HCT116 (cell line): ENCODE results near the gene SEZ6. TPM values are rescaled to one million over a fixed set of nuclear protein-coding genes. Genes with fewer than 3 reads are reported as not detected.

Experiments used
- ATAC-seq: fragments of 200-7000 bp; cut with Tn5 transposase; 2 replicates; pipeline ENCODE4 v1.9.1; 2020; ENCODE audit warnings: mild to moderate bottlenecking, moderate library complexity
- BruUV-seq: library from RNA; stranded (reverse); fragments of 400-500 nt; replicated peaks from 2 replicates; lab custom pipeline; 2021; lab: Mats Ljungman, UMichigan
- CTCF ChIA-PET: fragments of 300-600 bp; sonication (Branson Sonifier 250); formaldehyde crosslinking; loops from one replicate; lab custom pipeline; 2021; ENCODE audit warnings: antibody characterized with exemption; lab: Charles Lee
- POLR2A ChIA-PET: fragments of 300-600, 350-600 bp; sonication (Branson Sonifier 250); formaldehyde crosslinking; loops from one replicate; lab custom pipeline; 2021; ENCODE audit warnings: antibody characterized with exemption; lab: Charles Lee
- RAD21 ChIA-PET, 2 experiments: fragments of 300-600 bp; sonication (Branson Sonifier 250); formaldehyde crosslinking; loops; one replicate each; lab custom pipeline; 2023; ENCODE audit warnings: low total read pairs in 2 of 2; ENCODE audit not compliant: uncharacterized antibody in 2 of 2, unreplicated experiment in 2 of 2, low non-redundant PET in 1 of 2; lab: Charles Lee
- DNase-seq: peaks from one replicate; pipeline ENCODE4 v3.0.0-alpha.2; 2010; ENCODE audit warnings: low read depth, low spot score
- H2AFZ ChIP-seq: fragments of 200-600 bp; shearing (Covaris generic), sonication (generic); 2 replicates; pipeline ENCODE4 v1.6.1; 2017; ENCODE audit warnings: low read depth, mixed run types, mixed read lengths, antibody characterized with exemption, low read length; ENCODE audit not compliant: poor library complexity, severe bottlenecking
- H3K27ac ChIP-seq: 2 replicates; pipeline ENCODE4 v1.5.1; 2012; ENCODE audit warnings: low read depth, low read length
- H3K27me3 ChIP-seq: fragments of 200-600 bp; sonication (generic); 2 replicates; pipeline ENCODE4 v1.6.1; 2016; ENCODE audit warnings: mixed run types, low read length, mixed read lengths; ENCODE audit not compliant: insufficient read depth
- H3K36me3 ChIP-seq, 2 experiments: fragments of 200-500 bp in 1 of 2; fragments of 200-600 bp in 1 of 2; sonication (Bioruptor generic) in 1 of 2; sonication (generic) in 1 of 2; 2 replicates each; pipeline versions ENCODE4 v1.5.1 to v1.6.1; 2014 to 2016; ENCODE audit warnings: low read length in 2 of 2, inconsistent platforms in 1 of 2, mixed read lengths in 1 of 2, mixed run types in 1 of 2; ENCODE audit not compliant: insufficient read depth in 2 of 2, control insufficient read depth in 1 of 2
- H3K4me1 ChIP-seq, 2 experiments: fragments of 200-600 bp in 1 of 2; sonication (generic) in 1 of 2; 2 replicates each; pipeline versions ENCODE4 v1.5.1 to v1.6.1; 2012 to 2017; ENCODE audit warnings: low read length in 2 of 2, inconsistent platforms in 1 of 2, mild to moderate bottlenecking in 1 of 2, mixed read lengths in 1 of 2, mixed run types in 1 of 2, moderate library complexity in 1 of 2; ENCODE audit not compliant: insufficient read depth in 2 of 2, control insufficient read depth in 1 of 2
- H3K4me2 ChIP-seq: fragments of 200-600 bp; sonication (generic); 2 replicates; pipeline ENCODE4 v1.6.1; 2017; ENCODE audit warnings: mixed run types, low read length, mixed read lengths
- H3K4me3 ChIP-seq, 2 experiments: fragments of 200-600 bp in 1 of 2; sonication (generic) in 1 of 2; replicated peaks in 1 of 2; 2 replicates each; pipeline ENCODE4 v1.5.1; 2011 to 2016; ENCODE audit warnings: low read length in 2 of 2, control low read depth in 1 of 2, low read depth in 1 of 2, mild to moderate bottlenecking in 1 of 2, mixed read lengths in 1 of 2, mixed run types in 1 of 2
- H3K79me2 ChIP-seq: fragments of 200-600 bp; sonication (generic); 2 replicates; pipeline ENCODE4 v1.6.1; 2017; ENCODE audit warnings: mild to moderate bottlenecking, mixed run types, low read length, moderate library complexity, mixed read lengths; ENCODE audit not compliant: insufficient read depth
- H3K9ac ChIP-seq: fragments of 200-600 bp; sonication (generic); 2 replicates; pipeline ENCODE4 v1.6.1; 2016; ENCODE audit warnings: low read length, mixed read lengths
- H3K9me2 ChIP-seq: fragments of 200-600 bp; sonication (generic), shearing (Covaris generic); 2 replicates; pipeline ENCODE4 v1.6.1; 2017; ENCODE audit warnings: mixed run types, mild to moderate bottlenecking, moderate library complexity; ENCODE audit not compliant: insufficient read depth
- H3K9me3 ChIP-seq, 2 experiments: fragments of 200-500 bp in 1 of 2; fragments of 200-600 bp in 1 of 2; sonication (Bioruptor generic) in 1 of 2; sonication (generic) in 1 of 2; 2 replicates each; pipeline ENCODE4 v1.6.1; 2014 to 2017; ENCODE audit warnings: low read length in 2 of 2, mixed read lengths in 2 of 2, inconsistent platforms in 1 of 2, low read depth in 1 of 2, mild to moderate bottlenecking in 1 of 2, mixed run types in 1 of 2, moderate library complexity in 1 of 2; ENCODE audit not compliant: control insufficient read depth in 1 of 2, insufficient read depth in 1 of 2
- H4K20me1 ChIP-seq: fragments of 200-600 bp; sonication (generic), shearing (Covaris generic); 2 replicates; pipeline ENCODE4 v1.6.1; 2017; ENCODE audit warnings: mixed run types, mild to moderate bottlenecking, moderate library complexity; ENCODE audit not compliant: insufficient read depth
- CBX3 ChIP-seq: IDR thresholded peaks from 2 replicates; pipeline ENCODE4 v1.6.1; 2012; ENCODE audit warnings: low read depth
- FOSL1 ChIP-seq: IDR thresholded peaks from 2 replicates; pipeline ENCODE4 v1.6.1; 2012; ENCODE audit warnings: low read depth
- JUND ChIP-seq: IDR thresholded peaks from 2 replicates; pipeline ENCODE4 v1.6.1; 2012
- POLR2AphosphoS5 ChIP-seq: IDR thresholded peaks from 2 replicates; pipeline ENCODE4 v1.6.1; 2011; ENCODE audit warnings: mild to moderate bottlenecking, low read depth, low read length, moderate library complexity
- SRF ChIP-seq: IDR thresholded peaks from 2 replicates; pipeline ENCODE4 v1.6.1; 2012; ENCODE audit warnings: low read depth
- YY1 ChIP-seq: IDR thresholded peaks from 2 replicates; pipeline ENCODE4 v1.6.1; 2011; ENCODE audit warnings: low read length, low read depth, moderate library complexity, mild to moderate bottlenecking; ENCODE audit not compliant: insufficient replicate concordance; ENCODE audit errors: extremely low read depth
- ZFX ChIP-seq: fragments of 450-650 bp; IDR thresholded peaks from 2 replicates; pipeline ENCODE4 v1.6.1; 2017
- ZNF274 ChIP-seq: fragments of 200-500 bp; sonication (Bioruptor generic); IDR thresholded peaks from 2 replicates; pipeline ENCODE4 v1.6.1; 2014; ENCODE audit warnings: mild to moderate bottlenecking, low read depth, low read length, inconsistent platforms
- intact Hi-C: fragments of 100-400 bp; cut with micrococcal nuclease; formaldehyde crosslinking; loops from 2 replicates; pipeline ENCODE4 v1.10.0; 2022
- total RNA-seq: library from RNA; stranded (reverse); gene quantifications from one replicate; pipeline ENCODE4 v1.2.1, GENCODE V29; 2021; ENCODE audit not compliant: unreplicated experiment
- TF ChIP-seq, protein P1 (sequence below): IDR thresholded peaks from 2 replicates; pipeline ENCODE4 v1.6.1; 2012

The SEZ6 gene
- total RNA-seq, 1 experiment from 2014 or later, result 0.22 TPM

DNA sequence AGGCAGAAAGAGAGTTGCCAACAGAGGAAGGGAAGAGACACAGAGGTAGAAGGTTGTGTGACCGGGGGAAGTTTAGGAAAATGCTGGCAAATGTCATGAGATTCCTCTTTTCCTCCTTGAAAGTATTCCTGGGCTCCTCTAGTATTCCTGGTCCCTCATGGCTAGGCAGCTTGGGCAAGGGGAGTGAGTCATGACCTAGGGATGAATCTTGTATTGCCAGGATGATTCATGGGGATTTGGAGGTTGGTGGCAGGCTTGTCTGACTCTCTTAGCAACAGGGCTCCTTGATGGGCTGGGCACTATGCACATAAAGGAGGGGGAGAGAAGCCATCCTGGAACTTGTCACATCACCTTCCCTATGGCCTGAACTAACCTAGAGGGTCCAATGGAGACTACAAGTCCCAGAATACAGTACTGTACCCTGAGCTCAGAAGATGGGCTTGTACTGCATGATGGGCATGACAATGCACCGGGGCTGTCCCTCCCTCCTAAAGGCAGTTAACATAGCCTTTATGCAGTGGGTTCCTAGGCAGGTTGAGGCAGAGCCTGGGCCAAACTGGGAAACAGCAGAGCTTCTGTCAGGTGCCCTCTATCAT, 2.1 kb upstream of the SEZ6 start:
- H3K9me2 ChIP-seq, result no peaks in the 10 kb centered on the region
- CTCF ChIA-PET, result interaction anchor here (0.9 kb wide), 1 partner anchor 43 kb away, joined by 3 read pairs; no protein-coding TSS in a partner anchor
- H3K36me3 ChIP-seq, result no peaks in the 10 kb centered on the region
- H3K9me3 ChIP-seq, result no peaks in the 10 kb centered on the region
- BruUV-seq, result no TSS peak
- no peaks in the 10 kb centered on the region for H4K20me1 ChIP-seq
- H3K4me1 ChIP-seq, result peaks cover 0 to 15% of the 10 kb centered on the region in 2 experiments; a peak in 2 of 4 replicates
- H3K4me2 ChIP-seq, result 0 out of 2 replicates have a peak overlapping the region, but pooled peaks have one; percentile 4
- POLR2A ChIA-PET, result no interaction called here
- intact Hi-C loops, result no loop called here
- TF ChIP-seq FOSL1, result peak; percentile 57
- TF ChIP-seq JUND, result peak; percentile 43; the same call in 1 of the 2 replicates
- no peak for TF ChIP-seq CBX3
- TF ChIP-seq POLR2AphosphoS5, result no peak
- TF ChIP-seq, protein P1, sequence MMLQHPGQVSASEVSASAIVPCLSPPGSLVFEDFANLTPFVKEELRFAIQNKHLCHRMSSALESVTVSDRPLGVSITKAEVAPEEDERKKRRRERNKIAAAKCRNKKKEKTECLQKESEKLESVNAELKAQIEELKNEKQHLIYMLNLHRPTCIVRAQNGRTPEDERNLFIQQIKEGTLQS, result no peak
- no peak for TF ChIP-seq SRF
- H3K4me3 ChIP-seq, result no peak overlapping the region
- no peak overlapping the region for H3K27ac ChIP-seq
- H2AFZ ChIP-seq, result no peak overlapping the region
- peak; percentile 68; the same call in 1 of the 2 replicates for ATAC-seq
- DNase-seq, result peak; percentile 21
- H3K27me3 ChIP-seq, result peaks cover 61% of the 10 kb centered on the region
- H3K9ac ChIP-seq, result no peak overlapping the region
- RAD21 ChIA-PET, result no interaction called here
- H3K79me2 ChIP-seq, result no peaks in the 10 kb centered on the region

DNA sequence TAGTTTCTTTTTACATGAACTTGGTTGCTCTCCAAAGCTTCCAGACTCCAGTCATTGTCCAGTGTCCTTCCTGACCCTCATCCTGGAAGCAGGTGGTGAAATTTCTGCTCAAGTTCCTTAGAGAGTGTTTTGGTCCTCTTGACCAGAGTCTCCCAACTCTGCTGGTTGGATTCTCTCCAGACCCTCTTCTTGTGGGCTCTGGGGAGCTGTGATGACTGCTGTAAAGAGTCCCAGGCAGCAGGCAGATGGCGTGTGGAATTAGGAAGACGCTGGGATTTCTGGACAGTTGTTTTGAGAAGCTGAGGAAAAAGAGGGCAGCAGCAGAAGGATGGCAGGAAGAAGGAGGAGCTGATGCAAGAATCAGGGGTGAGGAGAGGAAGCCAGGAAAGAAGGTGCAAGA, 1.6 kb upstream of the SEZ6 start:
- intact Hi-C loops, result no loop called here
- CTCF ChIA-PET, result interaction anchor here (0.9 kb wide), 1 partner anchor 42 kb away, joined by 3 read pairs; no protein-coding TSS in a partner anchor

More for the DNA sequence above, 1.6 kb upstream of the SEZ6 start:
- H3K9me2 ChIP-seq, result no peaks in the 10 kb centered on the region
- peaks cover 66% of the 10 kb centered on the region for H3K27me3 ChIP-seq
- H3K79me2 ChIP-seq, result no peaks in the 10 kb centered on the region
- H3K4me3 ChIP-seq, result no peak overlapping the region
- no peaks in the 10 kb centered on the region for H4K20me1 ChIP-seq
- 0 out of 2 replicates have a peak overlapping the region, but pooled peaks have one; percentile 1 for H3K4me2 ChIP-seq
- H3K27ac ChIP-seq, result no peak overlapping the region
- ATAC-seq (no peak), DNase-seq (no peak)
- no TSS peak for BruUV-seq
- no peaks in the 10 kb centered on the region for H3K36me3 ChIP-seq
- no peak overlapping the region for H3K9ac ChIP-seq
- no peaks in the 10 kb centered on the region for H3K9me3 ChIP-seq
- ChIA-PET POLR2A (no interaction called here), RAD21 (no interaction called here)
- TF ChIP-seq ZNF274 (no peak), POLR2AphosphoS5 (no peak), ZFX (no peak), YY1 (no peak)
- no peak overlapping the region for H2AFZ ChIP-seq
- H3K4me1 ChIP-seq, result peaks cover 0 to 15% of the 10 kb centered on the region in 2 experiments; a peak in 2 of 4 replicates
